GM12873 (cell line): ENCODE data around the gene MARVELD2.

ENCODE experiments used
- TF ChIP-seq, protein P1 (sequence below): IDR thresholded peaks from 2 replicates; pipeline ENCODE4 v1.5.1; 2012; ENCODE audit warnings: low read depth, mild to moderate bottlenecking, moderate library complexity, low read length, control low read depth; ENCODE audit not compliant: insufficient read depth; ENCODE audit errors: missing control alignments

MARVELD2 gene

GRCh38 chr5:69378376-69378775 is 36.5 kb upstream of the MARVELD2 start:
- TF ChIP-seq, protein P1, sequence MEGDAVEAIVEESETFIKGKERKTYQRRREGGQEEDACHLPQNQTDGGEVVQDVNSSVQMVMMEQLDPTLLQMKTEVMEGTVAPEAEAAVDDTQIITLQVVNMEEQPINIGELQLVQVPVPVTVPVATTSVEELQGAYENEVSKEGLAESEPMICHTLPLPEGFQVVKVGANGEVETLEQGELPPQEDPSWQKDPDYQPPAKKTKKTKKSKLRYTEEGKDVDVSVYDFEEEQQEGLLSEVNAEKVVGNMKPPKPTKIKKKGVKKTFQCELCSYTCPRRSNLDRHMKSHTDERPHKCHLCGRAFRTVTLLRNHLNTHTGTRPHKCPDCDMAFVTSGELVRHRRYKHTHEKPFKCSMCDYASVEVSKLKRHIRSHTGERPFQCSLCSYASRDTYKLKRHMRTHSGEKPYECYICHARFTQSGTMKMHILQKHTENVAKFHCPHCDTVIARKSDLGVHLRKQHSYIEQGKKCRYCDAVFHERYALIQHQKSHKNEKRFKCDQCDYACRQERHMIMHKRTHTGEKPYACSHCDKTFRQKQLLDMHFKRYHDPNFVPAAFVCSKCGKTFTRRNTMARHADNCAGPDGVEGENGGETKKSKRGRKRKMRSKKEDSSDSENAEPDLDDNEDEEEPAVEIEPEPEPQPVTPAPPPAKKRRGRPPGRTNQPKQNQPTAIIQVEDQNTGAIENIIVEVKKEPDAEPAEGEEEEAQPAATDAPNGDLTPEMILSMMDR = no peak

- TF ChIP-seq, protein P1 = no peak
These were observed 10.1 kb upstream of the MARVELD2 start for GRCh38 chr5:69404659-69405330.

DNA sequence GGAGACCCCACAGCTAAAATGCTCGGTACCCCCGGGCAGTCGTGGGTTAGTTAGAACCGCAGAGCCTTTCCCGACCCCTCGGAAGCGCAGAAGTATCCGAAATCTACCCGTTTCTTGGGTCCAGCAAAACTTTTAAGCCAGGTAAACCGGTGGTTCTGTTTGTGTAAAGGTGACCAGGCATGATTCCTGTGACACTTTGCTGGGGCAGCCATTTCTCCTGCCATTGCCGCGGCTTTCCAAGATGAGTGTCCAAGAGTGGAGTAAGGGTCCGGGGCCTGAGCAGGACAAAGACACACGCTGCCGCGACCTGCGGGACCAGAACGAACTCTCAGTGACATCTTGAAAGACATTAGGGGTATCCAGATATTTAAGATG is 655 bp downstream of the MARVELD2 start:
- TF ChIP-seq, protein P1 = no peak

DNA sequence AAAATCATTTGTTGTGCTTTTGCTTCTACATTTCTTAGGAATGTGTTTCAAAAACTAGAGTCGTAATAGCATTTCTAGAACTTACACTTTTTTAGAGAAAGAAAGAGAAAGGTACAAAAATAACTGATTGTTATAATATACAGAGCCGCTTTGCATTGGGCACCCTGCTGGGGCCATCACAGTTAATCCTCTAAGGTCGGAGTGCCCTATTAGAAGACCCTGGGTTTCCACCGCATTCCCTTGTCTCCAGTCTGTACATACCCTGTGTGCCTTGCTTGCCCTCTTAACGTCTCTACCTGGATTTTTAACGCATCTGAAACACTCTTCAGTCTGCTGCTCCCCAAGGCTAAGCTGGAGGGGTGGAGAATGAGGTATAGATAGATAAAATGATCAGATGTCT is 1.3 kb downstream of the MARVELD2 start:
- TF ChIP-seq, protein P1 = no peak

DNA sequence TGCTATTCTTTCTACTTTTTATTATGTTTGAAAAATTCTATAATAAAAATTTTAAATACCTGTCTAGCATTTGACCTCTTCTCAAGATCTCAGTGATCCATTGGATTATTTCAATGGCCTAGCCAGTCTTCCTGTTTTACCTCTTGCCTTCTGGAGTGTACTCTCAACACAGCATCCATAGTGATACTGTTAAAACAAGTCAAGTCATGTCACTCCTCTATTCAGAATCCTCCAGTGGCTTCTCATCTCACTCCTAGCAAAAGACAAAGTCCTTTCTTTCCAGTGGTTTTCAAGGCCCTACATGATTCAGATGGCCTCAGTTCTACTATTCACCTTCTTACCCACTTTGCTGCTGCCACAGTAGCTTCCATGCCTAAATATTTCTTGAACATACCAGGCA is 1.8 kb downstream of the MARVELD2 start:
- TF ChIP-seq, protein P1 = no peak

GRCh38 chr5:69418554-69418953 is 3.6 kb downstream of the MARVELD2 start:
- TF ChIP-seq, protein P1 = no peak

- TF ChIP-seq, protein P1 = no peak
These were observed 16.7 kb downstream of the MARVELD2 start for GRCh38 chr5:69431424-69432303.
